CD8-positive, alpha-beta memory T cell (primary cell): ENCODE measurements around the gene USH2A. TPM values are rescaled to one million over a fixed set of nuclear protein-coding genes. Genes with fewer than 3 reads are reported as not detected.

ENCODE experiments used
- CTCF ChIA-PET: fragments of 350-600 bp; sonication (Branson Sonifier 250); formaldehyde crosslinking; loops from one replicate; lab custom pipeline; 2021; ENCODE audit warnings: antibody characterized with exemption; lab: Charles Lee
- POLR2A ChIA-PET: fragments of 350-600 bp; sonication (Branson Sonifier 250); formaldehyde crosslinking; loops from one replicate; lab custom pipeline; 2021; ENCODE audit warnings: antibody characterized with exemption; lab: Charles Lee
- DNase-seq, 5 donors: peaks; one replicate each; pipeline versions ENCODE4 v3.0.0 to v3.0.0-alpha.2; 2020 to 2022; ENCODE audit warnings: mixed read lengths in 1 of 5
- H3K27ac ChIP-seq: one replicate; pipeline ENCODE4 v1.7.0; 2013; ENCODE audit warnings: low read depth, mild to moderate bottlenecking, low read length, moderate library complexity
- H3K27me3 ChIP-seq: 2 replicates; pipeline ENCODE4 v1.7.0; 2013; ENCODE audit warnings: low read length, mild to moderate bottlenecking; ENCODE audit not compliant: insufficient read depth, poor library complexity, severe bottlenecking
- H3K36me3 ChIP-seq: 2 replicates; pipeline ENCODE4 v1.7.0; 2013; ENCODE audit warnings: mild to moderate bottlenecking, low read length, moderate library complexity; ENCODE audit not compliant: insufficient read depth
- H3K4me1 ChIP-seq: 2 replicates; pipeline ENCODE4 v1.7.0; 2013; ENCODE audit warnings: mild to moderate bottlenecking, low read length, moderate library complexity; ENCODE audit not compliant: insufficient read depth
- H3K4me3 ChIP-seq: 2 replicates; pipeline ENCODE4 v1.7.0; 2013; ENCODE audit warnings: mild to moderate bottlenecking, low read length
- H3K9me3 ChIP-seq: 2 replicates; pipeline ENCODE4 v1.7.0; 2013; ENCODE audit warnings: mild to moderate bottlenecking, low read length
- H3K27ac Mint-ChIP-seq, 8 donors: one replicate each; pipeline ENCODE4 v1.8.0; 2020 to 2021; ENCODE audit warnings: mixed read lengths in 8 of 8, mild to moderate bottlenecking in 6 of 8, inconsistent platforms in 3 of 8, moderate library complexity in 3 of 8
- H3K27me3 Mint-ChIP-seq, 2 donors: one replicate each; pipeline ENCODE4 v1.8.0; 2020 to 2021; ENCODE audit warnings: mixed read lengths in 2 of 2, mild to moderate bottlenecking in 1 of 2, moderate library complexity in 1 of 2
- H3K36me3 Mint-ChIP-seq, 3 donors: one replicate each; pipeline ENCODE4 v1.8.0; 2020 to 2021; ENCODE audit warnings: mixed read lengths in 3 of 3, inconsistent platforms in 1 of 3, mild to moderate bottlenecking in 1 of 3
- H3K4me1 Mint-ChIP-seq, 3 donors: one replicate each; pipeline ENCODE4 v1.8.0; 2020 to 2021; ENCODE audit warnings: mixed read lengths in 3 of 3, inconsistent platforms in 1 of 3, mild to moderate bottlenecking in 1 of 3
- H3K4me3 Mint-ChIP-seq, 7 donors: one replicate each; pipeline ENCODE4 v1.8.0; 2020 to 2021; ENCODE audit warnings: mixed read lengths in 7 of 7, mild to moderate bottlenecking in 6 of 7, moderate library complexity in 4 of 7, inconsistent platforms in 2 of 7
- H3K9me3 Mint-ChIP-seq, 5 donors: one replicate each; pipeline ENCODE4 v1.8.0; 2020 to 2022; ENCODE audit warnings: mixed read lengths in 5 of 5, mild to moderate bottlenecking in 3 of 5, moderate library complexity in 2 of 5, inconsistent platforms in 1 of 5
- polyA plus RNA-seq: library from polyadenylated mRNA; unstranded; fragments of 300-500 nt; fragmentation: Illumina TruSeq; gene quantifications from one replicate; pipeline ENCODE4 v1.2.3, GENCODE V29; 2021
- total RNA-seq, 2 experiments: library from RNA; stranded (reverse); gene quantifications; one replicate each; pipeline ENCODE4 v1.2.3, GENCODE V29; 2021

USH2A gene
- total and polyA plus RNA-seq, 3 experiments from 2014 or later = not detected

DNA sequence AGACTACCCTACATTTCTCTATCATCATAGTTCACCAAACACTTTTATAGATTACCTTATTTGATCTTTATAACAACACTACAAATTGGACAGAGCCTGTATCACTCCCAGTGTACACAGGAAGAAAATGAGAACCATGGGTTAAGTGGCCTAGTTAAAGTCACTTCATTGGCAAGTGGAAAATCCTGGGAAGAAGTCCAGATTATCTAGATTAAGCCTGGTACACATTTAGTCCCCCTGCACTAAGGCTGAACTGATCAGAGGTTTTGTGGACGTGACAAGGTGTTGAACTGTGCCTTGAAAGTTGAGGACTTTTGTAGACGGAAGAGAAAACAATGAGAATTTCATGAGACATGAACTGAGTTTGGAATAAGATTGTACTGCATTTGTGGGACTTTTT, 7.5 kb upstream of the USH2A start:
- no peaks in the 10 kb centered on the region for H3K36me3 Mint-ChIP-seq
- no peaks in the 10 kb centered on the region for H3K27me3 Mint-ChIP-seq
- Histone ChIP-seq H3K9me3 (no peaks in the 10 kb centered on the region), H3K27me3 (no peaks in the 10 kb centered on the region), H3K4me3 (no peak overlapping the region), H3K36me3 (no peaks in the 10 kb centered on the region), H3K27ac (no peak overlapping the region), H3K4me1 (no peaks in the 10 kb centered on the region)
- H3K4me1 Mint-ChIP-seq = no peaks in the 10 kb centered on the region
- DNase-seq = no peak
- no peak overlapping the region for H3K27ac Mint-ChIP-seq
- no peak overlapping the region for H3K4me3 Mint-ChIP-seq
- POLR2A ChIA-PET = no interaction called here
- CTCF ChIA-PET = no interaction called here
- peaks cover 5 to 27% (median 16%) of the 10 kb centered on the region in 5 donors for H3K9me3 Mint-ChIP-seq

DNA sequence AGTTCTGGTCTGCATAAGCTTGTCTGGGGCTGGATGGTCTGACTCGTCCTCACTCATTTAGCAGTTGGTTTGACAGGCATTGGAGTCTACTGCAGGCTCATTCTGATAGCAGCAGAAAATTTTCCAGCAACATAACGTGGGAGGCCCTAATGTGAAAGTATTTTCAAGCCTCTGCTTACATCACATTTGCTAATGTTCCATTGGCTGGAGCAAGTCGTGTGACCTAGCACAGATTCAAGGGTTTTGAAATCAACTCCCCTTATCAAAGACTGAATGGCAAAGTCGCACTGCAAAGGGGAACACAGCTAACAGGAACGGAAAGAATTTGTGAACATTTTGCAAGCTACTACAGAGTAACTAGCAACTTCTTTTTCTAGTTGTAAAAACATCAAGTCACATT, 2.3 kb upstream of the USH2A start:
- Histone ChIP-seq H3K27ac (no peak overlapping the region), H3K4me1 (no peaks in the 10 kb centered on the region), H3K27me3 (no peaks in the 10 kb centered on the region), H3K36me3 (no peaks in the 10 kb centered on the region), H3K9me3 (no peaks in the 10 kb centered on the region), H3K4me3 (no peak overlapping the region)
- Mint-ChIP-seq H3K4me1 (no peaks in the 10 kb centered on the region), H3K27me3 (no peaks in the 10 kb centered on the region), H3K36me3 (no peaks in the 10 kb centered on the region), H3K9me3 (peaks cover 5 to 25% (median 9%) of the 10 kb centered on the region in 5 donors), H3K4me3 (no peak overlapping the region), H3K27ac (no peak overlapping the region)
- no peak for DNase-seq
- ChIA-PET POLR2A (no interaction called here), CTCF (interaction anchor here (1.0 kb wide), 1 partner anchor 11 kb away, joined by 3 read pairs; no protein-coding TSS in a partner anchor)

DNA sequence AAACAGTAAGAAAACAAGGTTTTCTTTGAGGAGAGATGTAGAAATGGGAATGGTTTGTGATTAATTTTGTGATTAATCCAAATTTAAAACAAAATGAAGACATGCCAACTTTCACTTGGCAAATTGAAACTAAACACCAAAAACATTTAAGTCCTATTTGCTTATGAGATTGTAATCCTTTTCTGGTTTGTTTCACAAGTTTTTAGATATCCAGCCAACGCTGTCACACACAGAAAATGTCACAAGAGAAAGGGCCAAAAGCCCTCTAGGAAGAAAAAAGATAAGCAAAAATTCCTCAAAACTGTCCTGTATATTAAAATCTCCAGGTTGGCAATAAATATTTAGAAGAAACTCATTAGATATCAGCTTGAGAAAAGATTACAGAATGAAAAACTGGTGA, 2.5 kb downstream of the USH2A start:
- H3K27me3 Mint-ChIP-seq = no peaks in the 10 kb centered on the region
- no peaks in the 10 kb centered on the region for H3K4me1 Mint-ChIP-seq
- POLR2A ChIA-PET = no interaction called here

DNA sequence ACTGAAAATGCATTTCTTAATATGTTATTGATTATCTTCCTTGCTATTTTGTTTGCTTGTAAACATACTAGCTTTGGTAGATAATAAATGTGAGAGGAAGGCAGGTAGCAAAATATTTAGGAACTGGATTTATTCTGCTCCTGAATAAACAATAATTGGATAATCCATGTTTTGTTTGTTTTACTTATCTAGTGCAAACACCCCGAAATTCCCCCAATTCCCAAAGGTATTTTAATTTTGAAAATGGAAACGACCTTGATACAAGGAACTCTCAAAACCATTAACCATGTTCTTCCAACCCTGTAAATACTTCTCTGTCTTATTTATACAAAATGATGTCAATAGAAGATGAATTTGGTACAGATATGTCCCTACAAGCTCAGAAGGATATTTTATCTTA, 3.0 kb downstream of the USH2A start:
- Histone ChIP-seq H3K4me1 (no peaks in the 10 kb centered on the region), H3K4me3 (no peak overlapping the region), H3K27me3 (no peaks in the 10 kb centered on the region), H3K27ac (no peak overlapping the region), H3K9me3 (no peaks in the 10 kb centered on the region), H3K36me3 (no peaks in the 10 kb centered on the region)
- peaks cover 0 to 30% (median 7%) of the 10 kb centered on the region in 5 donors for H3K9me3 Mint-ChIP-seq
- no peaks in the 10 kb centered on the region for H3K4me1 Mint-ChIP-seq
- no peak for DNase-seq
- H3K27ac Mint-ChIP-seq = no peak overlapping the region
- H3K36me3 Mint-ChIP-seq = no peaks in the 10 kb centered on the region
- CTCF ChIA-PET = no interaction called here
- H3K27me3 Mint-ChIP-seq = no peaks in the 10 kb centered on the region
- POLR2A ChIA-PET = no interaction called here
- H3K4me3 Mint-ChIP-seq = no peak overlapping the region

More for the DNA sequence above, 2.5 kb downstream of the USH2A start:
- no peaks in the 10 kb centered on the region for H3K4me1 ChIP-seq
- H3K36me3 ChIP-seq = no peaks in the 10 kb centered on the region
- H3K9me3 ChIP-seq = no peaks in the 10 kb centered on the region
- CTCF ChIA-PET = no interaction called here
- DNase-seq = no peak
- Mint-ChIP-seq H3K9me3 (peaks cover 0 to 29% (median 7%) of the 10 kb centered on the region in 5 donors), H3K36me3 (no peaks in the 10 kb centered on the region), H3K4me3 (no peak overlapping the region), H3K27ac (no peak overlapping the region)
- no peak overlapping the region for H3K4me3 ChIP-seq
- no peaks in the 10 kb centered on the region for H3K27me3 ChIP-seq
- H3K27ac ChIP-seq = no peak overlapping the region

DNA sequence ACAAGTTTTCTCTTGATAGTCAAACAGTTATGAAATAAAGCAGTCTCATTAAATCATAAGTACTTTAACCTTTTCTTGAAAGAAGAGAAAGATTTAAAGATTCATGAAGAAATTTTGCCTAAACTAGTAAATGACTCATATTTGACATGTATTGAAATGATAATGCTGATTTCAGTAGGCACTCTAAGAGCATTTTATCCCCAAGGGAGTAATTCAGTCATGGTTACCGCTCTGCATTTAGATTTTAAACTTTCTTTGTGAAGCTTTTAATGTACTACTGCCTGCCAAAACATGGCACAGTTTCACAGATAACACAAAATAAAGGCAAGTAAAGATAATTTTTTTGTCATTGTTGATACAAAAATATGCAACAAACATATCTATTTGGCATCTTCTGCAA, 6.8 kb downstream of the USH2A start:
- no peaks in the 10 kb centered on the region for H3K4me1 ChIP-seq
- no peaks in the 10 kb centered on the region for H3K9me3 ChIP-seq
- Mint-ChIP-seq H3K27ac (no peak overlapping the region), H3K4me3 (no peak overlapping the region), H3K36me3 (no peaks in the 10 kb centered on the region), H3K4me1 (no peaks in the 10 kb centered on the region), H3K9me3 (peaks cover 0 to 36% (median 3%) of the 10 kb centered on the region in 5 donors), H3K27me3 (no peaks in the 10 kb centered on the region)
- no peak overlapping the region for H3K4me3 ChIP-seq
- ChIA-PET CTCF (no interaction called here), POLR2A (no interaction called here)
- H3K36me3 ChIP-seq = no peaks in the 10 kb centered on the region
- no peaks in the 10 kb centered on the region for H3K27me3 ChIP-seq
- DNase-seq = no peak
- H3K27ac ChIP-seq = no peak overlapping the region

DNA sequence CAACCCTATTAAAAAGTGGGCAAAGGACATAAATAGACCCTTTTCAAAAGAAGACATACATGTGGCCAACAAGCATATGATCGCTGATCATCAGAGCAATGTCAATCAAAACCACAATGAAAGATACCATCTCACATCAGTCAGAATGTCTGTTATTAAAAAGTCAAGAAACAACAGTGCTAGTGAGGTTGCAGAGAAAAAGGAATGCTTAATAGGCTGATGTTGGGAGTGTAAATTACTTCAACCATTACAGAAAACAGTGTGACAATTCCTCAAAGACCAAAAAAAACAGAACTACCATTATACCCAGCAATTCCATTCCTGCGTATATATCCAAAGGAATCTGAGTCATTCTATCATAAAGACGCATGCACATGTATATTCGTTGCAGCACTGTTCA, 13.2 kb downstream of the USH2A start:
- POLR2A ChIA-PET = no interaction called here
- DNase-seq = no peak
- H3K4me1 Mint-ChIP-seq = no peaks in the 10 kb centered on the region
- H3K4me3 ChIP-seq = no peak overlapping the region
- no peaks in the 10 kb centered on the region for H3K4me1 ChIP-seq
- H3K27me3 Mint-ChIP-seq = no peaks in the 10 kb centered on the region
- H3K27ac ChIP-seq = no peak overlapping the region
- CTCF ChIA-PET = no interaction called here
- H3K4me3 Mint-ChIP-seq = no peak overlapping the region
- no peaks in the 10 kb centered on the region for H3K9me3 ChIP-seq
- no peaks in the 10 kb centered on the region for H3K27me3 ChIP-seq
- no peaks in the 10 kb centered on the region for H3K36me3 Mint-ChIP-seq
- H3K36me3 ChIP-seq = no peaks in the 10 kb centered on the region
- H3K9me3 Mint-ChIP-seq = peaks cover 0 to 21% (median 15%) of the 10 kb centered on the region in 5 donors
- H3K27ac Mint-ChIP-seq = no peak overlapping the region

DNA sequence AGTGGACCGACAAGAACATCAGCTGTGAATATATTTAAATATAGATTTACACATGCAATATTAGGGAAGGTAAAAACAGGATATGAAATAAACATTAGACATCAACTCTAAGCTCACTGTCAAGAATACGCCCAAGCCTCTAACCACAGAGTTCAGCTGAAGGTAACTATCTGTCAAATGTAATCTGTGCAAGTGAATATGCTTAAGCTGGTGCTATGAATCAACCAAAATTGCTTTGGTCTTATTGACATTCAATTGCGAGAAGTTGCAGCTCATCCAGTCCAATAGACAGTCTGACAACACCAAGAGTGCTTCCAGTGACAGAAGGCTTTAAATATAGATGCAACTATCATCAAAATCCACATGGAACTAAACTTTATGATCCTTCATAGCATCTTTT, 32.3 kb downstream of the USH2A start:
- no peaks in the 10 kb centered on the region for H3K36me3 Mint-ChIP-seq
- DNase-seq = no peak
- H3K36me3 ChIP-seq = no peaks in the 10 kb centered on the region
- H3K4me1 ChIP-seq = no peaks in the 10 kb centered on the region
- CTCF ChIA-PET = no interaction called here
- POLR2A ChIA-PET = no interaction called here
- H3K4me3 Mint-ChIP-seq = no peak overlapping the region
- no peaks in the 10 kb centered on the region for H3K4me1 Mint-ChIP-seq
- no peaks in the 10 kb centered on the region for H3K9me3 ChIP-seq
- H3K27me3 ChIP-seq = no peaks in the 10 kb centered on the region
- peaks cover 2 to 34% (median 8%) of the 10 kb centered on the region in 5 donors for H3K9me3 Mint-ChIP-seq
- no peak overlapping the region for H3K4me3 ChIP-seq
- H3K27ac ChIP-seq = no peak overlapping the region
- no peaks in the 10 kb centered on the region for H3K27me3 Mint-ChIP-seq
- H3K27ac Mint-ChIP-seq = no peak overlapping the region

DNA sequence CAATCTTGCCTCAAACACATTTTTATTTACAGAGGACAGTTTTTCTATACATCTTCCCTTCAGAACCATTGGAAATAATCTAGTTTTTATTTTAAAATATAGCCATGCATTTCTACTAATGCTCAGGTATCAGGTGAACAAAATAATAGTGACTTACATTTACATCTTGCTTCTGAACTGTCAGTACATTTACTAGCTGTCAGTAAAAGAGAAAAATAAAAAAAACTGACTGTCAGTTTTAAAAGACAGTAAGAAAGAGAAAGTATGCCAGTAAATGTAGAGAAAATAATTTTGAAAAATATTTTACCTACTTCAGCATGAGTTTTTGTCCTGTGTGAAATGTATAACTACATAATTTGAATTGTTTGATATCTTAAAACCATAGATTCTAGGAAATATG, 33.5 kb downstream of the USH2A start:
- no peak overlapping the region for H3K27ac ChIP-seq
- POLR2A ChIA-PET = no interaction called here

DNA sequence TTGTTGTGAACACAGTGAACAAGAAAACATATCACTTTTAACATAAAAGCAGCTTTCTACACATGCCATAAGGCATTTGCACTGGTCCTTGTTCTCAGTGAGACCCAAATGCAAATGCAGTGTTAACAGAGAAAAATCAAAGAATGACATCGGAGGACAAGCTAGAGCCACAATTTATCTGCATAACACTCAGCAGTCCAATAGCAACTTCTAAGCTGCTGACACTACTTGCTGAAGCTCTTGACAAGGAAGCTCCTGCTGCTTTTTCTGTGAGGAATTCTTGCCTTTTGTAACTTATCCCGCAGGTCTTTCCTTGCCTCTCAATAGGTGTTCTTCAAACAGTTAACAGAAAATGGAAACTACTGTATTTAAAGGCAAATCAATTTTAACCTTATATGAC, 34.7 kb downstream of the USH2A start:
- ChIA-PET POLR2A (no interaction called here), CTCF (no interaction called here)
- no peaks in the 10 kb centered on the region for H3K4me1 Mint-ChIP-seq
- H3K27me3 ChIP-seq = no peaks in the 10 kb centered on the region
- no peaks in the 10 kb centered on the region for H3K36me3 Mint-ChIP-seq
- H3K27me3 Mint-ChIP-seq = no peaks in the 10 kb centered on the region
- no peaks in the 10 kb centered on the region for H3K9me3 ChIP-seq
- H3K36me3 ChIP-seq = no peaks in the 10 kb centered on the region
- no peak for DNase-seq
- peaks cover 3 to 33% (median 10%) of the 10 kb centered on the region in 5 donors for H3K9me3 Mint-ChIP-seq
- no peak overlapping the region for H3K27ac ChIP-seq
- no peak overlapping the region for H3K4me3 ChIP-seq
- H3K4me3 Mint-ChIP-seq = no peak overlapping the region
- H3K27ac Mint-ChIP-seq = no peak overlapping the region
- no peaks in the 10 kb centered on the region for H3K4me1 ChIP-seq

More for the DNA sequence above, 33.5 kb downstream of the USH2A start:
- Histone ChIP-seq H3K9me3 (no peaks in the 10 kb centered on the region), H3K4me3 (no peak overlapping the region), H3K4me1 (no peaks in the 10 kb centered on the region), H3K27me3 (no peaks in the 10 kb centered on the region), H3K36me3 (no peaks in the 10 kb centered on the region)
- no peak overlapping the region for H3K4me3 Mint-ChIP-seq
- H3K27me3 Mint-ChIP-seq = no peaks in the 10 kb centered on the region
- no peaks in the 10 kb centered on the region for H3K4me1 Mint-ChIP-seq
- H3K9me3 Mint-ChIP-seq = peaks cover 3 to 39% (median 10%) of the 10 kb centered on the region in 5 donors
- DNase-seq = no peak
- CTCF ChIA-PET = no interaction called here
- no peak overlapping the region for H3K27ac Mint-ChIP-seq
- H3K36me3 Mint-ChIP-seq = no peaks in the 10 kb centered on the region
